Nephron (organoid): ENCODE results near the gene CCSER1.

Experiments
- H3K27ac Mint-ChIP-seq, 3 experiments: 2 replicates each; pipeline ENCODE4 v1.8.0; 2020; ENCODE audit warnings: mixed read lengths in 3 of 3, mild to moderate bottlenecking in 2 of 3, moderate library complexity in 1 of 3
- H3K27me3 Mint-ChIP-seq: 2 replicates; pipeline ENCODE4 v1.8.0; 2021; ENCODE audit warnings: low read depth, mild to moderate bottlenecking, moderate library complexity, mixed read lengths
- H3K36me3 Mint-ChIP-seq: 2 replicates; pipeline ENCODE4 v1.8.0; 2020; ENCODE audit warnings: low read depth, mixed read lengths
- H3K4me1 Mint-ChIP-seq: 2 replicates; pipeline ENCODE4 v1.8.0; 2020; ENCODE audit warnings: mixed read lengths
- H3K4me3 Mint-ChIP-seq, 3 experiments: 2 replicates each; pipeline ENCODE4 v1.8.0; 2020; ENCODE audit warnings: mild to moderate bottlenecking in 3 of 3, mixed read lengths in 3 of 3, moderate library complexity in 2 of 3
- H3K9me3 Mint-ChIP-seq: 2 replicates; pipeline ENCODE4 v1.8.0; 2020; ENCODE audit warnings: mixed read lengths
- TF ChIP-seq, protein P1 (sequence below), 3 experiments: fragments of 200-600 bp; sonication (generic); IDR thresholded peaks; one replicate each; pipeline ENCODE4 v1.5.0; 2021; ENCODE audit warnings: antibody characterized with exemption in 3 of 3; ENCODE audit not compliant: unreplicated experiment in 3 of 3

Gene CCSER1

DNA sequence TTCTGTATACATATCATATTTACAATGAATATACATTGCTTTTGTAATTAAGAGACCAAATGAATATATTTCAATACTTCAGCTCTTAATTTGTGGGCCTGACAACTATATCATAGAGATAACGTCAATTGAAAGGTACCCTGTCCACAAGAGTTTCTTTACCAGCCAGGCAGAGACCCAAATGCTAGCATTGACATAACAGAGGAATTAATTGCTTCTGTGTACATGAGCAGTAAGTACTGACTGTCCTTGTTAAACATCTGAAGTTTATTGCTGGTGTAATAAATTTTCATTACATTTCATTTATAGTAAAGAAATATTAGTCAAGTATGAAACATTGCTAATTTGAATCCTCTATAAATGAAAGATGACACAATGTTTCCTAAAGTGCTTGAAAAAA is 910.8 kb downstream of the CCSER1 start:
- Mint-ChIP-seq H3K4me1 (no peaks in the 10 kb centered on the region), H3K27me3 (no peaks in the 10 kb centered on the region), H3K9me3 (peaks cover 5% of the 10 kb centered on the region), H3K4me3 (no peak overlapping the region), H3K27ac (no peak overlapping the region), H3K36me3 (no peaks in the 10 kb centered on the region)
- TF ChIP-seq, protein P1, sequence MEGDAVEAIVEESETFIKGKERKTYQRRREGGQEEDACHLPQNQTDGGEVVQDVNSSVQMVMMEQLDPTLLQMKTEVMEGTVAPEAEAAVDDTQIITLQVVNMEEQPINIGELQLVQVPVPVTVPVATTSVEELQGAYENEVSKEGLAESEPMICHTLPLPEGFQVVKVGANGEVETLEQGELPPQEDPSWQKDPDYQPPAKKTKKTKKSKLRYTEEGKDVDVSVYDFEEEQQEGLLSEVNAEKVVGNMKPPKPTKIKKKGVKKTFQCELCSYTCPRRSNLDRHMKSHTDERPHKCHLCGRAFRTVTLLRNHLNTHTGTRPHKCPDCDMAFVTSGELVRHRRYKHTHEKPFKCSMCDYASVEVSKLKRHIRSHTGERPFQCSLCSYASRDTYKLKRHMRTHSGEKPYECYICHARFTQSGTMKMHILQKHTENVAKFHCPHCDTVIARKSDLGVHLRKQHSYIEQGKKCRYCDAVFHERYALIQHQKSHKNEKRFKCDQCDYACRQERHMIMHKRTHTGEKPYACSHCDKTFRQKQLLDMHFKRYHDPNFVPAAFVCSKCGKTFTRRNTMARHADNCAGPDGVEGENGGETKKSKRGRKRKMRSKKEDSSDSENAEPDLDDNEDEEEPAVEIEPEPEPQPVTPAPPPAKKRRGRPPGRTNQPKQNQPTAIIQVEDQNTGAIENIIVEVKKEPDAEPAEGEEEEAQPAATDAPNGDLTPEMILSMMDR (IDR thresholded peaks at IDR 0.05; ENCODE audit: unreplicated experiment in 3 of 3): no peak

DNA sequence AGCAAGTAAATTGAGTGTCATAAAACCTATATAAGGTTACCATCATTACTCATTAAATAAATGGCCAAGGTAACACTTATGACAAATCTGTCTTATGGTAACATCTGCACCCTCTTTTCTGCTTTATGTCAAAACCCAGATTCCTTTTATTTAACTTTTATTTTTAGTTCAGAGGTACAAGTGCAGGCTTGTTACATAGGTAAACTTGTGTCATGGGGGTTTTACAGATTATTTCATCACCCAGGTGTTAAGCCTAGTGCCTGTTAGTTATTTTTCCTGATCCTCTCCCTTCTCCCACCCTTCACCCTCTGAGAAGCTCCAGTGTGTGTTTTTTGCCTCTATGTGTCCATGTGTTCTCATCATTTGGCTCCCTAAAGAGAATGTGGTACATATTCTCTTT is 930.7 kb downstream of the CCSER1 start:
- Mint-ChIP-seq H3K27me3 (no peaks in the 10 kb centered on the region), H3K4me3 (no peak overlapping the region), H3K36me3 (peaks cover 7% of the 10 kb centered on the region), H3K4me1 (peaks cover 5% of the 10 kb centered on the region), H3K9me3 (peaks cover 20% of the 10 kb centered on the region), H3K27ac (no peak overlapping the region)
- TF ChIP-seq, protein P1 (IDR thresholded peaks at IDR 0.05; ENCODE audit: unreplicated experiment in 3 of 3): no peak

DNA sequence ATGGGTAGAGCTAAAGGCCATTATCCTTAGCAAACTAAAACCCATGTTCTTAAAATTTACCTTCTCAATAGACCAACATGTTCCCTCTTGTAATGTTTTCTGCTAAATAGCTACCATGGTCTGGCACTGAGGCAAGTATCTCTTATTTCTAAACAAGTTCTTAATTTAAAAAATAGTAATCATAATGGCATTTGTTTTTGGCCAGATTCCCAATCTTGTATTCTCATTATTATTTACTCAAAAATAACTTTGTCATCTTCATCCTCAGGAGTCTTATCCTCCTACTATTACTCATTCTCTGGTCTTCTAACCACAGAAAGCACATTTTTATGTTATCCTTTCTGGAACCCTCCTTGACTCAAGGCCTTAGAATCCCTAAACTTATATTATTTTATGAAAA is 931.2 kb downstream of the CCSER1 start:
- Mint-ChIP-seq H3K9me3 (peaks cover 20% of the 10 kb centered on the region), H3K27ac (no peak overlapping the region), H3K36me3 (peaks cover 7% of the 10 kb centered on the region), H3K4me1 (peaks cover 8% of the 10 kb centered on the region), H3K27me3 (no peaks in the 10 kb centered on the region), H3K4me3 (no peak overlapping the region)
- TF ChIP-seq, protein P1 (IDR thresholded peaks at IDR 0.05; ENCODE audit: unreplicated experiment in 3 of 3): no peak

DNA sequence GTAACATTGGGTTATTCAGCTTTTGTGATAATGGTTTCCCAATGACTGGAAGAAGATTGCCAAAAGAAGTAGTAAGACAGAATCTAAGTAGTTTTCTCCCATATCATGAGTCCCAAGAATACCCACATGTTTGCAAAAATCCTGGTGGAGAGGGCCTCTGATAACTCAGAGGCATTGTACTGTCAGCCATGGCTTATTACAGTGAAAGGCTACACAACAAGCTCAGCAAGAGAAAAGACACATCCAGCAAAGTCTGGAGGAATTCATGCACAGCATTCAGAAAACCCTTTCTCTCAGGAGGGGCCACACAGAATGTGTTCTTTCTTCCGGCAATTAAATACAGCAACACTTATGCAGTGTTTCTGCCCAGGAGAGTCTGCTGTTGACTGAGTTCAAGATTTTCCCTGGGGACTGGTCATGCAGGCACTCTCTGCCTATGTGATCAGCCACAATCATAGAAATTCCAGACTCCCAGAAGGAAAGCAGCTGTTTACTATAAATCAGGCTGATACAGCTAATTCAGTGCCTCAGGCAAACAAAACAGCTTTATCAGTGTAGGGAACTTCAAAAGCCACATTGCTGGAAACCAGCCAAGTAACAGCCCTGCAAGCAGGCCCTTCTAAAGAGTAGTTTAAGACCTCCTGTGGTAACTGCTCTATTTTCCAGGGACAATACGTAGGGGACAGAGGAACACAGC is 937.1 kb downstream of the CCSER1 start:
- no peaks in the 10 kb centered on the region for H3K36me3 Mint-ChIP-seq
- H3K4me3 Mint-ChIP-seq: peak overlapping the region in 1 of 3 experiments; percentile 4
- H3K9me3 Mint-ChIP-seq: no peaks in the 10 kb centered on the region
- no peaks in the 10 kb centered on the region for H3K27me3 Mint-ChIP-seq
- peaks cover 32% of the 10 kb centered on the region for H3K4me1 Mint-ChIP-seq
- TF ChIP-seq, protein P1 (IDR thresholded peaks at IDR 0.05; ENCODE audit: unreplicated experiment in 3 of 3): no peak
- peak overlapping the region; percentile 95 to 96 (median 95) for H3K27ac Mint-ChIP-seq

DNA sequence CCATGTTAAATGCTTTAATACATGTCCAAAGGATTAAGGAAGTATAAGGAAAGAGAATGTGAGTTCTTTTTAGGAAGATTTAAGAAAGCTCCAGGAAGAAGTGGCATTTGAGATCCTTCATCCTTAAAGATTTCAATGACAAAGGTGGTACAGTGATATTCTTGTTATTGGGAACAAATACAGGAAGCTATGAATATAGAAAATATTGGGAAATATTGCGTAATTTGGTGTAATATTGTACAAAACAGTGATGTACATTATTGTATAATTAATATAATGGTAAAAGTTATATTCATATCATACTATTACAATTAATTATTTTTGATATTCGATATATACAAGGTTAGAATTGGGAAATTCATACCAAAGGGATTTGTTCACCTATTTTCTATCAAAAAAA is 937.9 kb downstream of the CCSER1 start:
- TF ChIP-seq, protein P1 (IDR thresholded peaks at IDR 0.05; ENCODE audit: unreplicated experiment in 3 of 3): no peak
- peaks cover 32% of the 10 kb centered on the region for H3K4me1 Mint-ChIP-seq
- H3K27ac Mint-ChIP-seq: peak overlapping the region; percentile 95 to 96 (median 95)
- no peak overlapping the region for H3K4me3 Mint-ChIP-seq
- H3K36me3 Mint-ChIP-seq: no peaks in the 10 kb centered on the region
- no peaks in the 10 kb centered on the region for H3K27me3 Mint-ChIP-seq
- H3K9me3 Mint-ChIP-seq: no peaks in the 10 kb centered on the region

DNA sequence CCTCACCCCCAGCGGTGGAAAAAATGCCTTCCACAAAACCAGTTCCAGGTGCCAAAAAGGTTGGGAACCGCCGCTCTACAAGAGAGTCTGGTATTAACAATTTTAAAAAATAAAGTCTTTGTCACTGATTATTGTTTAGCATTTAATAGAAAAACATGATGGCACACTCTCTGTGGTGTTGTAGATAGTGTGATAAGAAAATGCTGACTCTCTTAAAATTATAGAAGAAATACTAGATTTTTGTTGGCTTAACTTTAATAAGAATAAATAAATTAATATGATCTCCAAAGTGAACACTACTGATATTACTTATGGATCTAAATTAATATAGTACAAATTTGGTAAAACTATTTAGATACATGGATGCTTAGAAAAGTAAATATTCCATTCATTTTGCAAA is 943.5 kb downstream of the CCSER1 start:
- peaks cover 16% of the 10 kb centered on the region for H3K4me1 Mint-ChIP-seq
- no peak overlapping the region for H3K27ac Mint-ChIP-seq
- H3K36me3 Mint-ChIP-seq: no peaks in the 10 kb centered on the region
- no peak overlapping the region for H3K4me3 Mint-ChIP-seq
- H3K9me3 Mint-ChIP-seq: peaks cover 2% of the 10 kb centered on the region
- TF ChIP-seq, protein P1 (IDR thresholded peaks at IDR 0.05; ENCODE audit: unreplicated experiment in 3 of 3): no peak
- H3K27me3 Mint-ChIP-seq: no peaks in the 10 kb centered on the region
